MM.1S (cell line): ENCODE data around the gene CMIP.

Experiments
- DNase-seq: peaks from one replicate; pipeline ENCODE4 v3.0.0-alpha.2; 2015
- H2AFZ ChIP-seq: fragments of 300-600 bp; sonication (generic); 2 replicates; pipeline ENCODE4 v1.6.0; 2016; ENCODE audit warnings: antibody characterized with exemption, low read length
- H3F3A ChIP-seq: fragments of 300-600 bp; sonication (generic); 2 replicates; pipeline ENCODE4 v1.6.1; 2016; ENCODE audit warnings: mild to moderate bottlenecking, antibody characterized with exemption, low read length, moderate library complexity, mixed read lengths; ENCODE audit not compliant: insufficient read depth
- H3K27ac ChIP-seq: fragments of 300-600 bp; sonication (generic); 2 replicates; pipeline ENCODE4 v1.5.1; 2016; ENCODE audit warnings: mild to moderate bottlenecking, low read length
- H3K27me3 ChIP-seq: fragments of 300-600 bp; sonication (generic); replicated peaks from 2 replicates; pipeline ENCODE4 v1.6.0; 2016; ENCODE audit warnings: low read length; ENCODE audit not compliant: insufficient read depth
- H3K36me3 ChIP-seq: fragments of 300-600 bp; sonication (generic); replicated peaks from 2 replicates; pipeline ENCODE4 v1.6.1; 2016; ENCODE audit warnings: mild to moderate bottlenecking, low read length, mixed read lengths; ENCODE audit not compliant: insufficient read depth
- H3K4me1 ChIP-seq: fragments of 300-600 bp; sonication (generic); 2 replicates; pipeline ENCODE4 v1.6.1; 2016; ENCODE audit warnings: low read length, mixed read lengths
- H3K4me2 ChIP-seq: fragments of 300-600 bp; sonication (generic); 2 replicates; pipeline ENCODE4 v1.6.0; 2016; ENCODE audit warnings: low read depth, low read length
- H3K4me3 ChIP-seq: fragments of 300-600 bp; sonication (generic); 2 replicates; pipeline ENCODE4 v1.5.1; 2016; ENCODE audit warnings: low read length, mixed read lengths
- H3K79me2 ChIP-seq: fragments of 300-600 bp; sonication (generic); 2 replicates; pipeline ENCODE4 v1.6.1; 2016; ENCODE audit warnings: mixed run types, low read length, mixed read lengths
- H3K9ac ChIP-seq: fragments of 300-600 bp; sonication (generic); 2 replicates; pipeline ENCODE4 v1.6.1; 2016; ENCODE audit warnings: low read length, mixed read lengths
- H3K9me2 ChIP-seq: fragments of 300-600 bp; sonication (generic); replicated peaks from 2 replicates; pipeline ENCODE4 v1.6.1; 2016; ENCODE audit warnings: mild to moderate bottlenecking, low read length, mixed read lengths; ENCODE audit not compliant: insufficient read depth
- H3K9me3 ChIP-seq: fragments of 300-600 bp; sonication (generic); replicated peaks from 2 replicates; pipeline ENCODE4 v1.6.1; 2016; ENCODE audit warnings: mild to moderate bottlenecking, low read length, mixed read lengths; ENCODE audit not compliant: insufficient read depth
- H4K20me1 ChIP-seq: fragments of 300-600 bp; sonication (generic); 2 replicates; pipeline ENCODE4 v1.6.1; 2016; ENCODE audit warnings: mild to moderate bottlenecking, low read length, moderate library complexity, mixed read lengths; ENCODE audit not compliant: insufficient read depth
- EZH2 ChIP-seq: fragments of 300-600 bp; sonication (generic); optimal IDR thresholded peaks from 2 replicates; pipeline ENCODE3; 2017; ENCODE audit warnings: low read depth, mild to moderate bottlenecking, antibody characterized with exemption, low read length, mixed read lengths
- EZH2phosphoT487 ChIP-seq: fragments of 300-600 bp; sonication (generic); IDR thresholded peaks from 2 replicates; pipeline ENCODE4 v1.6.1; 2018; ENCODE audit warnings: antibody characterized with exemption, low read length
- TF ChIP-seq, protein P1 (sequence below): fragments of 300-600 bp; sonication (generic); IDR thresholded peaks from 2 replicates; pipeline ENCODE4 v1.5.1; 2016; ENCODE audit warnings: antibody characterized with exemption, low read length, mixed read lengths

CMIP gene

DNA sequence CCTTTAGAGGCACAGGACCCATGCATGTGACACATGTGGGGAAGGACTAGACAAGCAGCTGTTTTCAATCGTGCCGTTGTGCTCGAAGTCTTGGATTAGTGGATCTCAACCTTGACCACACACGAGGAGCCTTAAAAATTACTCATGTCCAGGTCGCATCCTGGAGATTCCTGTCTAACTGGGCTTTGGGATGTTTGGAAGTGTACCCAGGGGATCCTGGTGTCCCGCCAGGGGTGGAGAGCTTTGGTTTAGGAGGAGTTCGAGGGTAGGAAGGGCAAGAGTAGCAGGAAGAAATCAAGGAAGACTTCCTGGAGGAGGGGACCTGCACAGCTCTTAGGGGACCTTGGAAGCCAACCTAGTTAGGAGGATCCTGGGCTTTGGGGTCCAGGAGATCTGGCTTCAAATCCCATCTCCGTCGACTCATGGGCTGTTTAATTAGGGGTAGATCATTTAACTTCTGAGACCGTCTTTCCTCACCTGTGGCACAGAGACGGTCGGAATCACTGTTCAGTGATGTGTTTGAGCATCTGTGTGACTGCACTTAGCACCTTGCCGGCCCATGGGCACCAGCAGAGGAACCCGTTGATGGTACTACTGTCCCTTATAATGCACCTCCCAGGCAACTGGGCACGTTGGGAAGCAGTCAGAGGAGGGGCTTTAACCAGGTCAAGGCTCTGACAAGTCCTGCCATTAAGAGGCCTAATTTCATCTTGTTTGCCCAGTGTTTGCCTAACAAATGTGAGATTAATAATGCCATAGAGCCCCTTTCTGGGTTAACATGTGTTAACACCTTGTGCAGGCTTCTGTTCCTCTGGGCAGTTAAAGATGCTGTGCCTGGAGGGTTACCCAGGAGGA, 232.5 kb downstream of the CMIP start:
- TF ChIP-seq EZH2: no peak
- TF ChIP-seq, protein P1, sequence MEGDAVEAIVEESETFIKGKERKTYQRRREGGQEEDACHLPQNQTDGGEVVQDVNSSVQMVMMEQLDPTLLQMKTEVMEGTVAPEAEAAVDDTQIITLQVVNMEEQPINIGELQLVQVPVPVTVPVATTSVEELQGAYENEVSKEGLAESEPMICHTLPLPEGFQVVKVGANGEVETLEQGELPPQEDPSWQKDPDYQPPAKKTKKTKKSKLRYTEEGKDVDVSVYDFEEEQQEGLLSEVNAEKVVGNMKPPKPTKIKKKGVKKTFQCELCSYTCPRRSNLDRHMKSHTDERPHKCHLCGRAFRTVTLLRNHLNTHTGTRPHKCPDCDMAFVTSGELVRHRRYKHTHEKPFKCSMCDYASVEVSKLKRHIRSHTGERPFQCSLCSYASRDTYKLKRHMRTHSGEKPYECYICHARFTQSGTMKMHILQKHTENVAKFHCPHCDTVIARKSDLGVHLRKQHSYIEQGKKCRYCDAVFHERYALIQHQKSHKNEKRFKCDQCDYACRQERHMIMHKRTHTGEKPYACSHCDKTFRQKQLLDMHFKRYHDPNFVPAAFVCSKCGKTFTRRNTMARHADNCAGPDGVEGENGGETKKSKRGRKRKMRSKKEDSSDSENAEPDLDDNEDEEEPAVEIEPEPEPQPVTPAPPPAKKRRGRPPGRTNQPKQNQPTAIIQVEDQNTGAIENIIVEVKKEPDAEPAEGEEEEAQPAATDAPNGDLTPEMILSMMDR: no peak
- no peaks in the 10 kb centered on the region for H3K9me2 ChIP-seq
- no peaks in the 10 kb centered on the region for H4K20me1 ChIP-seq
- no peak overlapping the region for H3K27ac ChIP-seq
- no peaks in the 10 kb centered on the region for H3K27me3 ChIP-seq
- H3K9me3 ChIP-seq: no peaks in the 10 kb centered on the region
- no peak overlapping the region for H3K4me3 ChIP-seq
- H3K4me2 ChIP-seq: no peak overlapping the region
- H3K4me1 ChIP-seq: no peaks in the 10 kb centered on the region
- H3K9ac ChIP-seq: no peak overlapping the region
- no peak for DNase-seq
- no peaks in the 10 kb centered on the region for H3F3A ChIP-seq
- H3K36me3 ChIP-seq: no peaks in the 10 kb centered on the region
- H3K79me2 ChIP-seq: no peaks in the 10 kb centered on the region
- no peak overlapping the region for H2AFZ ChIP-seq

DNA sequence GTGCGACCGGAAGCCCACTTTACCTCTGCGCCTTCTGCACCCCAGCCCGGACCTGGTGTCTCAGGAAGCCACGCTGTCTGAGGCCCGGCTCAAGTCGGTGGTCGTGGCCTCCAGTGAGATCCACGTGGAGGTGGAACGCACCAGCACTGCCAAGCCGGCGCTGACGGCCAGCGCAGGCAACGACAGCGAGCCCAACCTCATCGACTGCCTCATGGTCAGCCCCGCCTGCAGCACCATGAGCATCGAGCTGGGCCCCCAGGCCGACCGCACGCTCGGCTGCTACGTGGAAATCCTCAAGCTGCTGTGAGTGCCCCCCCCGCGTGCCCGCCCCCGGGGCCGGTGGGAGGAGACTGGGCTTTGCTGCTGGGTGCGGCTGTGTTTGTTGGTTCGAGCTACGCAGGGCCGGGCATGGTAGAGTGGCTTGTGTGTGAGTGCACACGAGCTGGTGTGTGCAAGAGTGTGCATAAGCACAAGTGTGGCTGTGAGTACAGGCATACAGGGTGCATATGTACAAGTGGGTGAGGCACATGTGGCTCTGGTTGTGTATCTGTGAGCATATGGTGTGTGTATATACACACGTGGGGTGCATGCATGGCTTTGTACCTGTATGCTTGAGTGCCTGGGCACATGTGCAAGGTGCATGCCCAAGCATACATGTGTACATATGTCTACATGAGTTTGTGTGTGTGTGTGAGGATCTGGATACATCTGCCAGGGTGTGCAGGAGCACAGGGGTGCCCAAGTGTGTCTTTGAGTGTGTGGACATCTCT, 233.9 kb downstream of the CMIP start:
- no peak for DNase-seq
- H3K9me3 ChIP-seq: no peaks in the 10 kb centered on the region

DNA sequence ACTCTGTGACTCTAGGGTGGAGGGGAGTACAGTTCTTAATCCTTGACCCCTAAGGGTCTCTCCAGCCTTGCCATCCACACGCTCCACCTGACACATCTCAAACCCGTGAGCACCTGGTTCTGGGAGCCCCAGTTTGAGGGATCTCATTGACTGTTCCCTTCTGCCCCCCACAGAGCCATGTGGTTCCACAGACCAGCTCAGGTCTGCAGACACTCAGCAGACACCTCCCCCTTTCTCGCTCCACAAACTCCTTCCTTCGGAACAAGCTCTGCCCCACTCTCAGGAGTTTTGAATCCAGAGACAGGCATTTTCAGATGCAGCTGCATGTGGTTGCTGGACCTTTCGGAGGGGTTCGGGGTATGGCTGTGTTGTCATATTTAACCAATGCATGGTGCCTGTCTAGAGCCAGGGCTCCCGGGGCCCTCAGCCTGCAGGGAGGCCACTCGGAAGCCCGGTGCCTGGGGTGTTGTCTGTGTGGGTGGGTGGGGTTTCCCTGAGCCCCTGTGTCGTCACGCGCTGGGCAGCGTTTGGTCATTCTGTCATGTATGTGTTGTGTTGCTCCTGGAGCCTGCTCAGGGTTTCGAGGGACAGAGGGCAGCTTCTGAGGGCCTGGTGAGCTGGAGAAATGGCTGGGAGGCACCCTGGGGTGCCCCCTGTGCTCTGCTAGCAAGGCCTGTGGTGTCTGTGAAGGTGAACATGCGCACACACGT, 235.3 kb downstream of the CMIP start:
- H3K9me3 ChIP-seq: no peaks in the 10 kb centered on the region
- no peak for DNase-seq
- TF ChIP-seq EZH2phosphoT487: no peak
- TF ChIP-seq, protein P1: no peak
- no peak for TF ChIP-seq EZH2
- H3K4me2 ChIP-seq: no peak overlapping the region
- H3K36me3 ChIP-seq: no peaks in the 10 kb centered on the region
- H3K4me3 ChIP-seq: no peak overlapping the region
- no peaks in the 10 kb centered on the region for H4K20me1 ChIP-seq
- no peaks in the 10 kb centered on the region for H3K79me2 ChIP-seq
- no peak overlapping the region for H3K9ac ChIP-seq
- no peaks in the 10 kb centered on the region for H3K9me2 ChIP-seq
- no peak overlapping the region for H2AFZ ChIP-seq
- H3K27me3 ChIP-seq: no peaks in the 10 kb centered on the region
- H3F3A ChIP-seq: no peaks in the 10 kb centered on the region
- H3K27ac ChIP-seq: no peak overlapping the region
- no peaks in the 10 kb centered on the region for H3K4me1 ChIP-seq

More for the DNA sequence above, 233.9 kb downstream of the CMIP start:
- no peak overlapping the region for H3K4me2 ChIP-seq
- no peak overlapping the region for H2AFZ ChIP-seq
- H3K9ac ChIP-seq: no peak overlapping the region
- H3K27ac ChIP-seq: no peak overlapping the region
- H4K20me1 ChIP-seq: no peaks in the 10 kb centered on the region
- H3K27me3 ChIP-seq: no peaks in the 10 kb centered on the region
- no peaks in the 10 kb centered on the region for H3F3A ChIP-seq
- H3K36me3 ChIP-seq: no peaks in the 10 kb centered on the region
- H3K9me2 ChIP-seq: no peaks in the 10 kb centered on the region
- no peak overlapping the region for H3K4me3 ChIP-seq
- TF ChIP-seq, protein P1: no peak
- no peak for TF ChIP-seq EZH2phosphoT487
- TF ChIP-seq EZH2: no peak
- no peaks in the 10 kb centered on the region for H3K79me2 ChIP-seq
- H3K4me1 ChIP-seq: no peaks in the 10 kb centered on the region
